ENCODE data around the gene PPP2CA.
"Not testable (repeated sequence)": the region's sequence is repeated elsewhere in the genome, so short reads cannot be mapped to it uniquely, and the experiment has no call there.

The PPP2CA gene

GRCh38 chr5:134189031-134189430 is 36.8 kb downstream of the PPP2CA start:
- DNase-seq (ENCODE audit: low read depth), result no peak

- no peak for DNase-seq (ENCODE audit: low read depth)
Observed at GRCh38 chr5:134188092-134188491, 37.8 kb downstream of the PPP2CA start.

GRCh38 chr5:134184155-134185135 is 41.4 kb downstream of the PPP2CA start:
- DNase-seq (ENCODE audit: low read depth), result peak; percentile 61

GRCh38 chr5:134183481-134183880 is 42.4 kb downstream of the PPP2CA start:
- DNase-seq (ENCODE audit: low read depth), result no peak

GRCh38 chr5:134178096-134178419 is 47.8 kb downstream of the PPP2CA start:
- DNase-seq (ENCODE audit: low read depth), result no peak

- DNase-seq (ENCODE audit: low read depth), result no peak
Observed at GRCh38 chr5:134177369-134178095, 48.3 kb downstream of the PPP2CA start.

- peak; percentile 84 for DNase-seq (ENCODE audit: low read depth)
Observed at GRCh38 chr5:134176511-134177368, 49.1 kb downstream of the PPP2CA start, which contains the start of gene SKP1. Gene SKP1 (minus strand): TSS chr5:134176950. CDS start chr5:134174022, 2,928 bp downstream.

GRCh38 chr5:134175921-134176510 is 49.9 kb downstream of the PPP2CA start:
- no peak for DNase-seq (ENCODE audit: low read depth)

- DNase-seq (ENCODE audit: low read depth), result no peak
Observed at GRCh38 chr5:134174841-134175839, 50.7 kb downstream of the PPP2CA start.

- no peak for DNase-seq (ENCODE audit: low read depth)
Observed at GRCh38 chr5:134171972-134172371, 53.9 kb downstream of the PPP2CA start.

GRCh38 chr5:134162592-134162991 is 63.3 kb downstream of the PPP2CA start:
- no peak for DNase-seq (ENCODE audit: low read depth)

GRCh38 chr5:134161513-134162395 is 64.1 kb downstream of the PPP2CA start:
- DNase-seq (ENCODE audit: low read depth), result no peak

- DNase-seq (ENCODE audit: low read depth), result no peak
Observed at GRCh38 chr5:134153657-134154056, 72.2 kb downstream of the PPP2CA start.

- DNase-seq (ENCODE audit: low read depth), result no peak
Observed at GRCh38 chr5:134153241-134153640, 72.6 kb downstream of the PPP2CA start.

- not testable (repeated sequence) for DNase-seq (ENCODE audit: low read depth)
Observed at GRCh38 chr5:134152173-134152832, 73.6 kb downstream of the PPP2CA start.

- DNase-seq (ENCODE audit: low read depth), result no peak
Observed at GRCh38 chr5:134151723-134152122, 74.2 kb downstream of the PPP2CA start.

- DNase-seq (ENCODE audit: low read depth), result no peak
Observed at GRCh38 chr5:134149571-134150303, 76.1 kb downstream of the PPP2CA start.

- DNase-seq (ENCODE audit: low read depth), result no peak
Observed at GRCh38 chr5:134148986-134149539, 76.8 kb downstream of the PPP2CA start.
